ENCODE results near the gene ADPRS.

- TF ChIP-seq CTCF (IDR thresholded peaks at IDR 0.05; ENCODE audit: low read length) (no peak), EZH2 (IDR thresholded peaks at IDR 0.05; ENCODE audit: borderline replicate concordance, low read length) (no peak)
Observed at GRCh38 chr1:36089393-36090121, 865 bp downstream of the ADPRS start.

Data from OCI-LY1 (cell line).